OCI-LY1 (cell line): Measurements from ENCODE around the gene LSM2.

Experiments used
- H2AFZ ChIP-seq: fragments of 200-600 bp; sonication (generic), shearing (Covaris generic); 2 replicates; pipeline ENCODE4 v1.6.0; 2014; ENCODE audit warnings: antibody characterized with exemption, mild to moderate bottlenecking, low read length
- H3F3A ChIP-seq: fragments of 200-600 bp; sonication (generic), shearing (Covaris generic); 2 replicates; pipeline ENCODE4 v1.6.0; 2014; ENCODE audit warnings: mild to moderate bottlenecking, antibody characterized with exemption, low read length, moderate library complexity; ENCODE audit not compliant: insufficient read depth
- H3K27ac ChIP-seq: fragments of 200-600 bp; sonication (generic); 2 replicates; pipeline ENCODE4 v1.5.1; 2014; ENCODE audit warnings: low read length, mixed run types, mild to moderate bottlenecking, low read depth; ENCODE audit not compliant: poor library complexity, severe bottlenecking
- H3K27me3 ChIP-seq: fragments of 200-600 bp; sonication (generic); 2 replicates; pipeline ENCODE4 v1.6.0; 2014; ENCODE audit warnings: antibody characterized with exemption, mild to moderate bottlenecking, low read length, moderate library complexity; ENCODE audit not compliant: insufficient read depth
- H3K36me3 ChIP-seq: fragments of 200-600 bp; sonication (generic); 2 replicates; pipeline ENCODE4 v1.6.1; 2014; ENCODE audit warnings: mild to moderate bottlenecking, antibody characterized with exemption, low read length, moderate library complexity, mixed read lengths; ENCODE audit not compliant: insufficient read depth
- H3K4me1 ChIP-seq: fragments of 200-600 bp; sonication (generic); 2 replicates; pipeline ENCODE4 v1.5.1; 2014; ENCODE audit warnings: mild to moderate bottlenecking, low read length, moderate library complexity; ENCODE audit not compliant: insufficient read depth, severe bottlenecking
- H3K4me2 ChIP-seq: fragments of 200-600 bp; sonication (generic), shearing (Covaris generic); 2 replicates; pipeline ENCODE4 v1.6.1; 2014; ENCODE audit warnings: low read length
- H3K4me3 ChIP-seq: fragments of 200-600 bp; sonication (generic); 2 replicates; pipeline ENCODE4 v1.5.1; 2014; ENCODE audit warnings: low read length, low read depth, mild to moderate bottlenecking, mixed read lengths; ENCODE audit not compliant: poor library complexity, severe bottlenecking
- H3K79me2 ChIP-seq: fragments of 200-600 bp; shearing (Covaris generic); 2 replicates; pipeline ENCODE4 v1.6.1; 2016; ENCODE audit warnings: mixed run types, low read length, mixed read lengths; ENCODE audit not compliant: insufficient read depth
- H3K9ac ChIP-seq: fragments of 200-600 bp; sonication (generic), shearing (Covaris generic); 2 replicates; pipeline ENCODE4 v1.6.1; 2014; ENCODE audit warnings: mild to moderate bottlenecking, low read length, mixed read lengths
- H3K9me2 ChIP-seq: fragments of 200-600 bp; sonication (generic), shearing (Covaris generic); 2 replicates; pipeline ENCODE4 v1.6.1; 2014; ENCODE audit warnings: low read depth, mild to moderate bottlenecking, low read length, mixed read lengths
- H3K9me3 ChIP-seq: fragments of 200-600 bp; shearing (Covaris generic); 2 replicates; pipeline ENCODE4 v1.6.1; 2014; ENCODE audit warnings: low read length, mixed read lengths
- H4K20me1 ChIP-seq: fragments of 200-600 bp; sonication (generic), shearing (Covaris generic); 2 replicates; pipeline ENCODE4 v1.6.0; 2016; ENCODE audit warnings: mild to moderate bottlenecking, low read length; ENCODE audit not compliant: insufficient read depth
- EZH2 ChIP-seq: fragments of 200-600 bp; sonication (generic), shearing (Covaris generic); IDR thresholded peaks from 2 replicates; pipeline ENCODE4 v1.8.0; 2017; ENCODE audit warnings: borderline replicate concordance, mixed run types, mild to moderate bottlenecking, antibody characterized with exemption, low read length, moderate library complexity, mixed read lengths
- TF ChIP-seq, protein P1 (sequence below): fragments of 200-600 bp; sonication (generic), shearing (Covaris generic); IDR thresholded peaks from 2 replicates; pipeline ENCODE4 v1.5.1; 2017; ENCODE audit warnings: mild to moderate bottlenecking, antibody characterized with exemption, low read length, moderate library complexity, mixed read lengths

LSM2 gene

DNA sequence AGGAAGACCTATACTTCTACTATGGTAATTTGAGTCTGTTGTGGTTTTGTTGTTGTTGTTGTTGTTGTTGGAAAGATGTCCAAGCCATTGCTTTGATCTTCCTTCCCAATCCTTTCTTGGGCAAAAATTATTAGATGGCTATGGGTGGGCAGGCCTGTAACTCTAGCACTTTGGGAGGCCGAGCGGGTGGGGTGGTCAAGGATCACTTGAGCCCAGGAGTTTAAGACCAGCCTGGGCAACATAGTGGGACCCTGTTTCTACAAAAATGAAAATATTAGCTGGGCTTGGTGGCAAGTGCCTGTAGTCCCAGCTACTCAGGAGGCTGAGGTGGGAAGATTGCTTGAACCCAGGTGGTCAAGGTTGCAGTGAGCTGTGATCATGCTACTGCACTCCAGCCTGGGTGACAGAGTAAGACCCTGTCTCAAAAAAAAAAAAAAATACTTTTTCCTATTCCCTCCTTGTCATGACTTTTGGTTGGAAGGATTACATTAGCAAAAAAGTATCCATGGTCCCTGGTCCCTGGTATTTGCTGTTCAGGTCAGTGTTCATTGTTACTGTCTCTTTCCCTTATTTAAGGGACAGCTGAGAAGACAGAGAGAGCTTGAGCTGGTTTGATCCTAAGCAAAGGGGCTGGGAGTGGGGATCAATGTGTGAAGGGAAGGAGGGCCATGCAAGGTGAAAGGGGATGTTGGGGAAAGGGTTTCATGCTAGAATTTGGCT is 44.2 kb upstream of the LSM2 start:
- Histone ChIP-seq H3K79me2 (no peaks in the 10 kb centered on the region), H3K4me2 (no peak overlapping the region), H3K9ac (no peak overlapping the region), H3K9me2 (no peaks in the 10 kb centered on the region), H3F3A (no peaks in the 10 kb centered on the region), H2AFZ (no peak overlapping the region), H3K27me3 (no peaks in the 10 kb centered on the region), H3K9me3 (0 out of 2 replicates have a peak, but pooled peaks cover 2% of the 10 kb centered on the region), H4K20me1 (no peaks in the 10 kb centered on the region), H3K36me3 (no peaks in the 10 kb centered on the region), H3K27ac (no peak overlapping the region), H3K4me3 (no peak overlapping the region), H3K4me1 (no peaks in the 10 kb centered on the region)
- TF ChIP-seq EZH2 = no peak
- TF ChIP-seq, protein P1, sequence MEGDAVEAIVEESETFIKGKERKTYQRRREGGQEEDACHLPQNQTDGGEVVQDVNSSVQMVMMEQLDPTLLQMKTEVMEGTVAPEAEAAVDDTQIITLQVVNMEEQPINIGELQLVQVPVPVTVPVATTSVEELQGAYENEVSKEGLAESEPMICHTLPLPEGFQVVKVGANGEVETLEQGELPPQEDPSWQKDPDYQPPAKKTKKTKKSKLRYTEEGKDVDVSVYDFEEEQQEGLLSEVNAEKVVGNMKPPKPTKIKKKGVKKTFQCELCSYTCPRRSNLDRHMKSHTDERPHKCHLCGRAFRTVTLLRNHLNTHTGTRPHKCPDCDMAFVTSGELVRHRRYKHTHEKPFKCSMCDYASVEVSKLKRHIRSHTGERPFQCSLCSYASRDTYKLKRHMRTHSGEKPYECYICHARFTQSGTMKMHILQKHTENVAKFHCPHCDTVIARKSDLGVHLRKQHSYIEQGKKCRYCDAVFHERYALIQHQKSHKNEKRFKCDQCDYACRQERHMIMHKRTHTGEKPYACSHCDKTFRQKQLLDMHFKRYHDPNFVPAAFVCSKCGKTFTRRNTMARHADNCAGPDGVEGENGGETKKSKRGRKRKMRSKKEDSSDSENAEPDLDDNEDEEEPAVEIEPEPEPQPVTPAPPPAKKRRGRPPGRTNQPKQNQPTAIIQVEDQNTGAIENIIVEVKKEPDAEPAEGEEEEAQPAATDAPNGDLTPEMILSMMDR = no peak

GRCh38 chr6:31847276-31847978 is 40.7 kb upstream of the LSM2 start:
- peaks cover 5% of the 10 kb centered on the region for H3K4me1 ChIP-seq
- no peak overlapping the region for H3K4me3 ChIP-seq
- no peaks in the 10 kb centered on the region for H3K27me3 ChIP-seq
- no peaks in the 10 kb centered on the region for H3K9me2 ChIP-seq
- H2AFZ ChIP-seq = no peak overlapping the region
- H3K9me3 ChIP-seq = no peaks in the 10 kb centered on the region
- H3K9ac ChIP-seq = no peak overlapping the region
- no peak overlapping the region for H3K4me2 ChIP-seq
- H3K27ac ChIP-seq = no peak overlapping the region
- TF ChIP-seq EZH2 = no peak
- TF ChIP-seq, protein P1 = no peak
- no peaks in the 10 kb centered on the region for H3F3A ChIP-seq
- no peaks in the 10 kb centered on the region for H3K36me3 ChIP-seq
- H4K20me1 ChIP-seq = no peaks in the 10 kb centered on the region
- no peaks in the 10 kb centered on the region for H3K79me2 ChIP-seq

DNA sequence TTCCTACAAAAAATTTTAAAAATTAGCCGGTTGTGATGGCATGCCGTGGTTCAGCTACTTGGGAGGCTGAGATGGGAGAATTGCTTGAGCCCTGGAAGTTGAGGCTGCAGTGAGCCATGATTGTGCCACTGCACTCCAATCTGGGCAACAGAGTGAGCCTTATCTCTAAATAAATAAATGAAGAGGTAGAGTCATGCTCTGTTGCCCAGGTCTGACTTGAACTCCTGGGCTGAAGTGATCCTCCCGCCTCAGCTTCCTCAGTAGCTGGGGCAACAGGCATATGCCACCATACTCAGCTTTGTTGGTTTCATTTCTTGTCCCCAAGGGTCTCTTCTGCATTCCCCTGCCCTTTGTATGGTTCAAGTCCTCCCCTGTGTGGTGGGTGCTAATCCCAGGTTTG is 37.7 kb upstream of the LSM2 start:
- Histone ChIP-seq H3K79me2 (no peaks in the 10 kb centered on the region), H4K20me1 (no peaks in the 10 kb centered on the region)

More for the DNA sequence above, 37.7 kb upstream of the LSM2 start:
- no peaks in the 10 kb centered on the region for H3K27me3 ChIP-seq
- H3K4me3 ChIP-seq = no peak overlapping the region
- H3K9me3 ChIP-seq = no peaks in the 10 kb centered on the region
- no peak overlapping the region for H3K4me2 ChIP-seq
- peaks cover 18% of the 10 kb centered on the region for H3K36me3 ChIP-seq
- TF ChIP-seq, protein P1 = no peak
- no peak for TF ChIP-seq EZH2
- peaks cover 5% of the 10 kb centered on the region for H3K4me1 ChIP-seq
- no peak overlapping the region for H3K27ac ChIP-seq
- H3K9ac ChIP-seq = no peak overlapping the region
- peaks cover 16% of the 10 kb centered on the region; the same call in 1 of the 2 replicates for H3F3A ChIP-seq
- H2AFZ ChIP-seq = no peak overlapping the region
- no peaks in the 10 kb centered on the region for H3K9me2 ChIP-seq
